Thymus (tissue), 11 donors: ENCODE results near the gene HOXB3. TPM values are rescaled to one million over a fixed set of nuclear protein-coding genes. Genes with fewer than 3 reads are reported as not detected.
A peak's percentile ranks its signal among the peaks of the same experiment; 100 is the strongest.

Experiments
- DNase-seq, 9 donors: peaks; one replicate each; pipeline ENCODE4 v3.0.0-alpha.2; 2013; ENCODE audit warnings: low spot score in 9 of 9, low read depth in 6 of 9, missing footprints in 1 of 9
- H3K27ac ChIP-seq, 2 donors: one replicate each; pipeline ENCODE4 v1.5.1; 2013; ENCODE audit warnings: control low read depth in 1 of 2, low read depth in 1 of 2, low read length in 1 of 2, mild to moderate bottlenecking in 1 of 2, moderate library complexity in 1 of 2
- H3K27me3 ChIP-seq, 2 donors: one replicate each; pipeline ENCODE4 v1.5.1; 2013; ENCODE audit warnings: low read length in 1 of 2; ENCODE audit not compliant: control insufficient read depth in 2 of 2, insufficient read depth in 1 of 2
- H3K36me3 ChIP-seq, 2 donors: one replicate each; pipeline ENCODE4 v1.5.1; 2013; ENCODE audit warnings: low read length in 1 of 2, mild to moderate bottlenecking in 1 of 2, moderate library complexity in 1 of 2; ENCODE audit not compliant: control insufficient read depth in 2 of 2, insufficient read depth in 2 of 2
- H3K4me1 ChIP-seq, 2 donors: one replicate each; pipeline ENCODE4 v1.5.1; 2013; ENCODE audit warnings: low read length in 2 of 2; ENCODE audit not compliant: control insufficient read depth in 2 of 2, insufficient read depth in 2 of 2
- H3K4me3 ChIP-seq, 2 donors: one replicate each; pipeline ENCODE4 v1.5.1; 2013; ENCODE audit warnings: low read length in 2 of 2, control low read depth in 1 of 2, mild to moderate bottlenecking in 1 of 2
- H3K9me3 ChIP-seq, 2 donors: one replicate each; pipeline ENCODE4 v1.5.1; 2013; ENCODE audit warnings: low read length in 1 of 2, mild to moderate bottlenecking in 1 of 2; ENCODE audit not compliant: control insufficient read depth in 2 of 2, insufficient read depth in 1 of 2
- WGBS: extraction: QIAGEN DNeasy Blood & Tissue Kit; methylation state at CpG from one replicate; pipeline ENCODE4 v1.1.7; 2013; 5-methylcytosine and 5-hydroxymethylcytosine counted together
- polyA plus RNA-seq: library from polyadenylated mRNA; stranded (reverse); fragments of 200-250 nt; gene quantifications from one replicate; pipeline ENCODE4 v1.2.3, GENCODE V29; 2013
- total RNA-seq: library from RNA; stranded (reverse); fragments of 120-200 nt; gene quantifications from one replicate; pipeline ENCODE4 v1.2.4, GENCODE V29; 2013
- donor health status: healthy.

HOXB3 gene
- total and polyA plus RNA-seq, 2 donors: 1.5 to 3.3 TPM

DNA sequence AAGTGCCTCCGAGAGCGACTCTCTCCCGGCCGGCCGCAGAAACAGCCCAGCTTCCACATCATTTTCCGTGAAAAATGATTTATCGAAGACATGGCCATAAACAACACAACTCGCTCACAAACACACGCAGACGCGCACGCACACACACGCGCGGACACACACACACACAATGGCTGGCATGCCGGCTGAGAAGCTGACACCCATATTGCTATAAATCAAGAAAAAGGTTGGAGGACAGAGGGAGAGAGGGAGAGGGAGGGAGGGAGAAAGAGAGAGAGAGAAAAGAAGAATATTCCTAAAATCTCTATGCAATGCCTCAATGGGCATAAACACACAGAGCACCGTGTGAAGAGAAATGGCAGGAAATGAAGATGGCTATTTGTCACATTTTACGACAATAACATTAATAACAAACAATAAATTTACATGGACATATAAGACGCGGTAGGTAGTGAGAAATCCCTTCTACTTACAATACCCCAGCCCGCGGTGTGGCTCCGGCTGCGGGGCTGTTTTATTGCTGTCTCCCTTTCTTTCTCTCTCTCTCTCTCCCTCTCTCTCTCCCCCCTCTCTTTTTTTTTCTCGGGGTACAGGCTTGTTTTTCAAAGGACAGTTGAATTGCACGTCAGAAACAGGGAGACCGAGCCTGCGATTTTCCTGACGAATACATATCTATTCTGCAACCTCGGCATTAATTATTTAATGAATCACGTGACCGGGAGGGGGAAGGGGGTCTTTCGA lies 21.4 kb downstream of the HOXB3 start:
- Histone ChIP-seq H3K27me3 (peaks cover 22 to 92% of the 10 kb centered on the region in 2 donors), H3K4me1 (peaks cover 0 to 11% of the 10 kb centered on the region in 2 donors)
- 37% methylated on average over 33 of the region's 33 CpGs for WGBS

DNA sequence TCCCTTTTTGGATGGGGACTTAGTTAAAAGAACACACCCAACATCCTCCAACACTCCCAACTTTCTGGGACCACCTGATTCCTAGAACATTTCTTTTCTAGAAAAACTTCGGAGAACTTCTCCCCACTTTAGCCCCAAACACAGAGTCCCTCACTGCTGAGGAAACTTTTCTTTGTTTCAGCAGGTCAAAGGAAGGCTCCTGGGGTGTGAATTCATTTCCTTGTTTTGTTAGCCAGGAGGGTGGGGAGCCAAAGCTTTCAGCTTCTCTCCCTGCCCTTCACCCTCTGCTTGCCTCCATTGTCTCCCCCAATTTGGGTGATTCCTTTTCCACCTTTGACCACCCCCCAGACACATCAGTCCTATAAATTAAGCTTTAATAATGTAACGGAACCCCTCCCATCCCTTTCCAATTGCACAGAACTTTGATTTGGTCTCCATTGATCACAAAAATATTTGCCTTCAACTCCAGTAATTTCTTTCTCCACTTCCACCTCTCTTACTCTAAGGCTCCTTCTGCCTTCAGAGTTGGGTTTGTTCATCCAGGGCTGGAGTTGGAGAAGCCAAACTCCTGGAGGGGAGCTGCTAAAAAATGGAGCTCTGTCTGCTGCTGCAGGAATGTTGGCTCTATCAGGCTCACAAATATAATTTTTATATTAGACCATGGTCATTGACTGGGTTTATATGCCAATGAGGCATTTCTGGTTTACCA lies 22.2 kb downstream of the HOXB3 start:
- no peak overlapping the region for H3K27ac ChIP-seq
- H3K9me3 ChIP-seq: no peaks in the 10 kb centered on the region
- no peak overlapping the region for H3K4me3 ChIP-seq
- H3K27me3 ChIP-seq: peaks cover 22 to 96% of the 10 kb centered on the region in 2 donors
- WGBS: 90% methylated on average over 2 of the region's 2 CpGs
- no peak for DNase-seq
- H3K36me3 ChIP-seq: no peaks in the 10 kb centered on the region
- H3K4me1 ChIP-seq: peaks cover 0 to 5% of the 10 kb centered on the region in 2 donors

More for the DNA sequence above, 21.4 kb downstream of the HOXB3 start:
- Histone ChIP-seq H3K27ac (no peak overlapping the region), H3K4me3 (no peak overlapping the region), H3K9me3 (no peaks in the 10 kb centered on the region), H3K36me3 (no peaks in the 10 kb centered on the region)
- DNase-seq: no peak

GRCh38 chr17:48567209-48567608 lies 22.8 kb downstream of the HOXB3 start:
- Histone ChIP-seq H3K36me3 (no peaks in the 10 kb centered on the region), H3K9me3 (no peaks in the 10 kb centered on the region), H3K27ac (no peak overlapping the region), H3K27me3 (peaks cover 22 to 92% of the 10 kb centered on the region in 2 donors), H3K4me1 (peaks cover 0 to 5% of the 10 kb centered on the region in 2 donors), H3K4me3 (no peak overlapping the region)
- no peak for DNase-seq
- WGBS: 89% methylated on average over 6 of the region's 6 CpGs

GRCh38 chr17:48566717-48567116 lies 23.3 kb downstream of the HOXB3 start:
- H3K4me1 ChIP-seq: peaks cover 0 to 5% of the 10 kb centered on the region in 2 donors

DNA sequence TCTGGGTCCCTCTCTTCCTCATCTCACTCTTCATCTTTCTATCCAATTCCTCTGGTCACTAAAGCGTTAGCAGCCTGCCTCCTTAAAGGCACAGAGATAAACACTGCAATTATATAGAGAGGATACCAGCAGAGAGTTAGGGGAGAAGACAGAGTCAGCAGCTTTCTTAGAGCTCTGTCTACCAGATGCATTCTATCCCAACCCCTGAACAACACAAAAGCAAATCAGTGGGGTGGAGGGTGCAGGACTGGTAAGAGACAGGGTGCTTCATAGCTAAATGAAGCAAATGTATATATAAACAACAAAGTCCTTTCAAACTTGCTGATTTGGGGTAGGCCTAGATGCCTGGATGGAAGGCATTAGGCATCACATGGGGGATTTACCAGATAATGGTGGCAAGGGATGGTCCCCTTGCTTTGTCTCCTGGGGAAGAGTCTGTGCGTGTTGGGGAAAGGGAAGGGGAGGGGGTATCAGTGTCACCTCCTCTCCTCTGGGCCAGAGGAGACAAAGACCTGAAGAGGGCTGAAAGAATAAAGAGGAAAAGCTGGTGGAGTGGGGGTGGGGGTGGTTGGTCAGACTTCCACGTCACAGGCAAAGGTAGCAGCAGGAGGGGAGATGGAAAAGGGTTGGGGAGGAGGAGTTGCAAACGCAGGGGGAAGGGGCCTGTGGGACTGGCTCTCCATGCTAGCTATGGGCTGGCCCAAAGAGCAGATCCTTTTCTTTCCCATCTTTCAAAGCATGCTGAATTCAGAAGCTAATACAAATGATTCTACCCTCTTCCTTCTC lies 23.9 kb downstream of the HOXB3 start:
- 92% methylated on average over 4 of the region's 4 CpGs for WGBS
- no peak overlapping the region for H3K4me3 ChIP-seq
- peaks cover 18 to 89% of the 10 kb centered on the region in 2 donors for H3K27me3 ChIP-seq
- H3K4me1 ChIP-seq: peaks cover 0 to 10% of the 10 kb centered on the region in 2 donors
- no peaks in the 10 kb centered on the region for H3K36me3 ChIP-seq
- H3K27ac ChIP-seq: no peak overlapping the region
- DNase-seq: no peak
- H3K9me3 ChIP-seq: no peaks in the 10 kb centered on the region

More at GRCh38 chr17:48566717-48567116, 23.3 kb downstream of the HOXB3 start:
- Histone ChIP-seq H3K36me3 (no peaks in the 10 kb centered on the region), H3K4me3 (no peak overlapping the region), H3K27me3 (peaks cover 22 to 94% of the 10 kb centered on the region in 2 donors), H3K27ac (no peak overlapping the region), H3K9me3 (no peaks in the 10 kb centered on the region)
- 46% methylated on average over 2 of the region's 2 CpGs for WGBS
- DNase-seq: no peak

DNA sequence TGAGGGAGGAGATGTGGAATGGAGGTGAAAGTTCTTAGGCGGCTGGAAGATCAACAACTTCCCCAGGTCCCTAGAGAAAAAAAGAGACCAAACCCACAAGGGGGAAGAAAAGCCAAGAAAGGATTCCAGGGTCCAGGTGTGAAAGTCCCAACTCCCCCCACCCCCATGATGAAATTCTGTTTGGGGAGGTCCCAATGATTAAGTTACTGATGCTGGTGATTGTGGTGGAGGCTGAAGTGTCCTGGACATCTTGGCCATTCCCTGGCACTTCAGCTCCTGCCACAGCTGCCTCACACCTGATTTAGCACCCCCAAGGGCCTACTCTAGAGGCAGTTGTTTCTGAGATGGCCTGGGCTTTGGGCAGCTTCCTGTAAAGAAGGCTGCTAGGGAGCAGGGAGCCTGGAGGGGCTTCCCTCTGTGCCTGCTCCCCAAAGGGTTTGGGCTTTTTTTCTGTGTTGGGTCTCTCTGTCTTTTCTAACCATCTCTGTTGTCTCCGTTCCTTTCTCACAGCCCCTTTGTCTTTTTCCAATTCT lies 25.0 kb downstream of the HOXB3 start:
- Histone ChIP-seq H3K27me3 (peaks cover 18 to 78% of the 10 kb centered on the region in 2 donors), H3K9me3 (no peaks in the 10 kb centered on the region), H3K4me3 (no peak overlapping the region), H3K4me1 (peaks cover 0 to 10% of the 10 kb centered on the region in 2 donors), H3K27ac (no peak overlapping the region), H3K36me3 (no peaks in the 10 kb centered on the region)
- 92% methylated on average over 2 of the region's 2 CpGs for WGBS
- no peak for DNase-seq

- Histone ChIP-seq H3K36me3 (no peaks in the 10 kb centered on the region), H3K9me3 (no peaks in the 10 kb centered on the region), H3K4me1 (peaks cover 0 to 10% of the 10 kb centered on the region in 2 donors), H3K27me3 (peaks cover 12 to 72% of the 10 kb centered on the region in 2 donors), H3K27ac (no peak overlapping the region), H3K4me3 (peak overlapping the region in 1 of 2 donors; percentile 7)
- 66% methylated on average over 73 of the region's 73 CpGs for WGBS
- DNase-seq: peak in 1 of 9 donors; percentile 27
These were observed 25.6 kb downstream of the HOXB3 start for GRCh38 chr17:48564188-48565021.

GRCh38 chr17:48563867-48564187 lies 26.2 kb downstream of the HOXB3 start:
- H3K4me1 ChIP-seq: peaks cover 0 to 10% of the 10 kb centered on the region in 2 donors
- 86% methylated on average over 10 of the region's 10 CpGs for WGBS
- H3K36me3 ChIP-seq: no peaks in the 10 kb centered on the region
- H3K27me3 ChIP-seq: peaks cover 10 to 66% of the 10 kb centered on the region in 2 donors
- no peak for DNase-seq
- no peaks in the 10 kb centered on the region for H3K9me3 ChIP-seq
- no peak overlapping the region for H3K27ac ChIP-seq
- no peak overlapping the region for H3K4me3 ChIP-seq
